DMS153 treated with DMSO at 0.1 percent for 48 hours (cell line): ENCODE data around the gene CLPX.
"Not testable (repeated sequence)": the region's sequence is repeated elsewhere in the genome, so short reads cannot be mapped to it uniquely, and the experiment has no call there.

Experiments used
- DNase-seq: peaks from one replicate; lab custom pipeline; 2025; ENCODE audit not compliant: unreplicated experiment; lab: John Stamatoyannopoulos, UW

CLPX gene

GRCh38 chr15:65184868-65185717 lies at the start of gene CLPX:
Gene CLPX (minus strand): TSS chr15:65185342. CDS start chr15:65185153, 189 bp downstream.
- DNase-seq: peak; percentile 40

GRCh38 chr15:65233696-65234095 lies 48.6 kb upstream of the CLPX start:
- no peak for DNase-seq

- no peak for DNase-seq
Measured at GRCh38 chr15:65232520-65232919, 47.4 kb upstream of the CLPX start.

- no peak for DNase-seq
Measured at GRCh38 chr15:65231306-65231705, 46.2 kb upstream of the CLPX start.

- not testable (repeated sequence) for DNase-seq
Measured at GRCh38 chr15:65226901-65227300, 41.8 kb upstream of the CLPX start.

- no peak for DNase-seq
Measured at GRCh38 chr15:65226221-65226620, 41.1 kb upstream of the CLPX start.

GRCh38 chr15:65223996-65224395 lies 38.9 kb upstream of the CLPX start:
- no peak for DNase-seq

GRCh38 chr15:65222891-65223290 lies 37.7 kb upstream of the CLPX start:
- DNase-seq: no peak

- no peak for DNase-seq
Measured at GRCh38 chr15:65221697-65222096, 36.6 kb upstream of the CLPX start.

- DNase-seq: no peak
Measured at GRCh38 chr15:65219137-65219536, 34.0 kb upstream of the CLPX start.

GRCh38 chr15:65217526-65218482 lies 32.7 kb upstream of the CLPX start:
- DNase-seq: no peak

- DNase-seq: no peak
Measured at GRCh38 chr15:65215496-65215895, 30.4 kb upstream of the CLPX start.

GRCh38 chr15:65214010-65214409 lies 28.9 kb upstream of the CLPX start:
- DNase-seq: no peak

- no peak for DNase-seq
Measured at GRCh38 chr15:65213241-65213640, 28.1 kb upstream of the CLPX start.

- no peak for DNase-seq
Measured at GRCh38 chr15:65212097-65212496, 27.0 kb upstream of the CLPX start.

- no peak for DNase-seq
Measured at GRCh38 chr15:65211482-65211982, 26.4 kb upstream of the CLPX start.

- no peak for DNase-seq
Measured at GRCh38 chr15:65210770-65211481, 25.8 kb upstream of the CLPX start, which contains the start of gene CILP. Gene CILP (minus strand): TSS chr15:65211473. CDS start chr15:65209755, 1,718 bp downstream.

- DNase-seq: no peak
Measured at GRCh38 chr15:65209701-65210643, 24.8 kb upstream of the CLPX start.

GRCh38 chr15:65208647-65209046 lies 23.5 kb upstream of the CLPX start:
- DNase-seq: no peak
